Ishikawa (cell line): ENCODE measurements around the gene MIPOL1.

Source experiments
- RAD21 ChIP-seq: IDR thresholded peaks from 2 replicates; pipeline ENCODE4 v1.6.1; 2012; ENCODE audit warnings: low read depth
- TAF1 ChIP-seq: IDR thresholded peaks from 2 replicates; pipeline ENCODE4 v1.6.1; 2012; ENCODE audit warnings: low read depth, mild to moderate bottlenecking
- TEAD4 ChIP-seq: IDR thresholded peaks from 2 replicates; pipeline ENCODE4 v1.6.1; 2012
- TF ChIP-seq, protein P1 (sequence below): IDR thresholded peaks from 2 replicates; pipeline ENCODE4 v1.6.1; 2012
- TF ChIP-seq, protein P2 (sequence below): IDR thresholded peaks from 2 replicates; pipeline ENCODE4 v1.6.1; 2012

DNA sequence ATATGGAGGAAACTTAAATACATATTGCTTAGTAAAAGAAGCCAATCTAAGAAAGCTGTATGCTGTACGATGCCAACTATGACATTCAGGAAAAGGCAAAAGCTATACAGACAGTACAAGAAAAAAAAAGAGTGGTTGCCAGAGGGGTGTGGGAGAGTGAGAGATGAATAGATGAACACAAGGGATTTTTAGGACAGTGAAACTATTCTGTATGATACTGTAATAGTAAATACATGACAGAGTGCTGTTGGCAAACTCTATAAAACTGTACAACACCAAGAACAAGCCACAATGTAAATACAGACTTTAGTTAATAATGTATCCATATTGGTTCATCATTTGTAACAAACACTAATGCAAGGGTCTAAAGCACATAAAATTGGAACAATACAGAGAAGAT, 10.9 kb upstream of the MIPOL1 start:
- TF ChIP-seq, protein P1, sequence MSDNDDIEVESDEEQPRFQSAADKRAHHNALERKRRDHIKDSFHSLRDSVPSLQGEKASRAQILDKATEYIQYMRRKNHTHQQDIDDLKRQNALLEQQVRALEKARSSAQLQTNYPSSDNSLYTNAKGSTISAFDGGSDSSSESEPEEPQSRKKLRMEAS: no peak
- TF ChIP-seq TAF1 (no peak), TEAD4 (no peak), RAD21 (no peak)
- TF ChIP-seq, protein P2, sequence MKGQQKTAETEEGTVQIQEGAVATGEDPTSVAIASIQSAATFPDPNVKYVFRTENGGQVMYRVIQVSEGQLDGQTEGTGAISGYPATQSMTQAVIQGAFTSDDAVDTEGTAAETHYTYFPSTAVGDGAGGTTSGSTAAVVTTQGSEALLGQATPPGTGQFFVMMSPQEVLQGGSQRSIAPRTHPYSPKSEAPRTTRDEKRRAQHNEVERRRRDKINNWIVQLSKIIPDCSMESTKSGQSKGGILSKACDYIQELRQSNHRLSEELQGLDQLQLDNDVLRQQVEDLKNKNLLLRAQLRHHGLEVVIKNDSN: no peak
